Neuronal stem cell (in vitro differentiated cells): Measurements from ENCODE around the gene SLC2A2.

Experiments used
- DNase-seq: peaks from one replicate; pipeline ENCODE4 v3.0.0-alpha.2; 2013; ENCODE audit warnings: low spot score
- H2AFZ ChIP-seq: one replicate; pipeline ENCODE4 v1.6.1; 2013; ENCODE audit warnings: mild to moderate bottlenecking, low read length, inconsistent platforms
- H2AK5ac ChIP-seq: 2 replicates; pipeline ENCODE4 v1.6.1; 2013; ENCODE audit warnings: low read depth, mild to moderate bottlenecking, inconsistent platforms, low read length, moderate library complexity, mixed read lengths
- H2BK120ac ChIP-seq: 2 replicates; pipeline ENCODE4 v1.6.1; 2013; ENCODE audit warnings: low read depth, mild to moderate bottlenecking, inconsistent platforms, low read length, moderate library complexity, mixed read lengths
- H2BK12ac ChIP-seq: one replicate; pipeline ENCODE4 v1.6.1; 2013; ENCODE audit warnings: low read length, inconsistent platforms
- H2BK15ac ChIP-seq: 2 replicates; pipeline ENCODE4 v1.6.1; 2013; ENCODE audit warnings: mild to moderate bottlenecking, low read length, inconsistent platforms, mixed read lengths
- H2BK5ac ChIP-seq: one replicate; pipeline ENCODE4 v1.6.1; 2013; ENCODE audit warnings: inconsistent platforms, mild to moderate bottlenecking, low read length, moderate library complexity
- H3K14ac ChIP-seq: one replicate; pipeline ENCODE4 v1.6.1; 2013; ENCODE audit warnings: low read length, inconsistent platforms
- H3K18ac ChIP-seq: 2 replicates; pipeline ENCODE4 v1.6.1; 2013; ENCODE audit warnings: low read length, inconsistent platforms
- H3K23ac ChIP-seq: 2 replicates; pipeline ENCODE4 v1.6.1; 2013; ENCODE audit warnings: low read depth, mild to moderate bottlenecking, mixed read lengths, low read length, inconsistent platforms; ENCODE audit not compliant: poor library complexity
- H3K27ac ChIP-seq: replicated peaks from 3 replicates; pipeline ENCODE4 v1.5.1; 2013; ENCODE audit warnings: low read length, inconsistent platforms
- H3K27me3 ChIP-seq, 3 experiments: 2 replicates each; pipeline ENCODE4 v1.6.1; 2013; ENCODE audit warnings: low read length in 3 of 3, mild to moderate bottlenecking in 2 of 3, inconsistent platforms in 1 of 3, low read depth in 1 of 3, mixed read lengths in 1 of 3, moderate library complexity in 1 of 3; ENCODE audit not compliant: control insufficient read depth in 3 of 3, insufficient read depth in 3 of 3
- H3K36me3 ChIP-seq, 2 donors: replicated peaks in 1 of 2; 2 replicates each; pipeline ENCODE4 v1.6.1; 2013; ENCODE audit warnings: low read length in 2 of 2; ENCODE audit not compliant: control insufficient read depth in 2 of 2, insufficient read depth in 2 of 2
- H3K4ac ChIP-seq: 2 replicates; pipeline ENCODE4 v1.6.1; 2013; ENCODE audit warnings: inconsistent platforms, mild to moderate bottlenecking, low read length, moderate library complexity
- H3K4me1 ChIP-seq, 2 donors: 1 replicate in 1 of 2; 2 replicates in 1 of 2; pipeline ENCODE4 v1.6.1; 2013; ENCODE audit warnings: low read length in 2 of 2, low read depth in 1 of 2; ENCODE audit not compliant: control insufficient read depth in 2 of 2, insufficient read depth in 1 of 2
- H3K4me2 ChIP-seq: one replicate; pipeline ENCODE4 v1.6.1; 2013; ENCODE audit warnings: mild to moderate bottlenecking, low read length, inconsistent platforms; ENCODE audit not compliant: insufficient read depth, poor library complexity, severe bottlenecking
- H3K4me3 ChIP-seq, 2 donors: 2 replicates each; pipeline ENCODE4 v1.5.1; 2013; ENCODE audit warnings: low read length in 2 of 2, mild to moderate bottlenecking in 2 of 2, inconsistent platforms in 1 of 2, moderate library complexity in 1 of 2
- H3K79me1 ChIP-seq: one replicate; pipeline ENCODE4 v1.6.1; 2013; ENCODE audit warnings: low read depth, mild to moderate bottlenecking, inconsistent platforms, low read length, moderate library complexity
- H3K9ac ChIP-seq: one replicate; pipeline ENCODE4 v1.6.1; 2013; ENCODE audit warnings: mild to moderate bottlenecking, low read depth, low read length, inconsistent platforms; ENCODE audit not compliant: poor library complexity
- H3K9me3 ChIP-seq, 2 donors: replicated peaks in 1 of 2; 2 replicates each; pipeline versions ENCODE3 to v1.6.1; 2013; ENCODE audit warnings: low read length in 2 of 2, mild to moderate bottlenecking in 2 of 2, inconsistent platforms in 1 of 2, low read depth in 1 of 2, mixed read lengths in 1 of 2, moderate library complexity in 1 of 2; ENCODE audit not compliant: control insufficient read depth in 2 of 2, insufficient read depth in 1 of 2
- H4K8ac ChIP-seq: one replicate; pipeline ENCODE4 v1.6.1; 2013; ENCODE audit warnings: low read depth, mild to moderate bottlenecking, inconsistent platforms, low read length, moderate library complexity
- H4K91ac ChIP-seq: one replicate; pipeline ENCODE4 v1.6.1; 2013; ENCODE audit warnings: low read length, low read depth, mild to moderate bottlenecking, inconsistent platforms; ENCODE audit not compliant: poor library complexity
- WGBS, 2 donors: extraction: QIAGEN DNeasy Blood & Tissue Kit; methylation state at CpG; one replicate each; pipeline ENCODE4 v1.1.7; 2013; ENCODE audit warnings: missing lambda C conversion rate in 2 of 2, mixed read lengths in 1 of 2; ENCODE audit not compliant: insufficient read length in 2 of 2, insufficient replicate concordance in 1 of 2; ENCODE audit errors: extremely low coverage in 2 of 2; 5-methylcytosine and 5-hydroxymethylcytosine counted together

Gene SLC2A2

DNA sequence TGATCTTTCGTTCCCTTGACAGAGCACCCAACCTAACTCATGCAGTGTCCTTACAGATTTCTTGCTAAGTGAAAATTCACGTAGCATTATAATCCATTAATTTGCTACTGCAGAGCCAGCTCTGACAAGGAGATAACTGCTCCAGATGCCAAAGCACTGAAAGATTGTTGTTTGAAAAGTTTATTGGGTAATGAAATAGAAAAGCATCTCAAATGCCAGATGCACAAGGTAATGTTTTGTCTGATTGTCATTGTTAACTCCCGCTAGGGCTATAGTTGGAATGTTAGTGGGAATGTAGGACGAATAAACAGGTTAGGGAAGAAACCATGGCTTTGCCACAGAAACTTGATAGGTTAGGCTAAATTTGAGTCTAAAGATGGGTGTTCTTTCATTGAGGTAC is 20.2 kb upstream of the SLC2A2 start:
- no peak overlapping the region for H2BK12ac ChIP-seq
- H4K91ac ChIP-seq = no peak overlapping the region
- no peak overlapping the region for H2AFZ ChIP-seq
- no peak overlapping the region for H2AK5ac ChIP-seq
- no peak overlapping the region for H3K23ac ChIP-seq
- H4K8ac ChIP-seq = no peak overlapping the region
- no peaks in the 10 kb centered on the region for H3K9me3 ChIP-seq
- no peak overlapping the region for H3K4ac ChIP-seq
- no peak overlapping the region for H3K27ac ChIP-seq
- no peaks in the 10 kb centered on the region for H3K36me3 ChIP-seq
- H2BK120ac ChIP-seq = no peak overlapping the region
- H2BK15ac ChIP-seq = no peak overlapping the region
- no CpG with 5 or more reads among the region's 4 CpGs for WGBS, 2 donors
- H3K14ac ChIP-seq = no peak overlapping the region
- H3K9ac ChIP-seq = no peak overlapping the region
- no peak overlapping the region for H3K4me3 ChIP-seq
- H3K4me1 ChIP-seq = peaks cover 0 to 1% of the 10 kb centered on the region in 2 donors
- H3K18ac ChIP-seq = no peak overlapping the region
- no peak overlapping the region for H2BK5ac ChIP-seq
- no peaks in the 10 kb centered on the region for H3K79me1 ChIP-seq
- H3K27me3 ChIP-seq = no peaks in the 10 kb centered on the region
- H3K4me2 ChIP-seq = no peak overlapping the region
- no peak for DNase-seq

DNA sequence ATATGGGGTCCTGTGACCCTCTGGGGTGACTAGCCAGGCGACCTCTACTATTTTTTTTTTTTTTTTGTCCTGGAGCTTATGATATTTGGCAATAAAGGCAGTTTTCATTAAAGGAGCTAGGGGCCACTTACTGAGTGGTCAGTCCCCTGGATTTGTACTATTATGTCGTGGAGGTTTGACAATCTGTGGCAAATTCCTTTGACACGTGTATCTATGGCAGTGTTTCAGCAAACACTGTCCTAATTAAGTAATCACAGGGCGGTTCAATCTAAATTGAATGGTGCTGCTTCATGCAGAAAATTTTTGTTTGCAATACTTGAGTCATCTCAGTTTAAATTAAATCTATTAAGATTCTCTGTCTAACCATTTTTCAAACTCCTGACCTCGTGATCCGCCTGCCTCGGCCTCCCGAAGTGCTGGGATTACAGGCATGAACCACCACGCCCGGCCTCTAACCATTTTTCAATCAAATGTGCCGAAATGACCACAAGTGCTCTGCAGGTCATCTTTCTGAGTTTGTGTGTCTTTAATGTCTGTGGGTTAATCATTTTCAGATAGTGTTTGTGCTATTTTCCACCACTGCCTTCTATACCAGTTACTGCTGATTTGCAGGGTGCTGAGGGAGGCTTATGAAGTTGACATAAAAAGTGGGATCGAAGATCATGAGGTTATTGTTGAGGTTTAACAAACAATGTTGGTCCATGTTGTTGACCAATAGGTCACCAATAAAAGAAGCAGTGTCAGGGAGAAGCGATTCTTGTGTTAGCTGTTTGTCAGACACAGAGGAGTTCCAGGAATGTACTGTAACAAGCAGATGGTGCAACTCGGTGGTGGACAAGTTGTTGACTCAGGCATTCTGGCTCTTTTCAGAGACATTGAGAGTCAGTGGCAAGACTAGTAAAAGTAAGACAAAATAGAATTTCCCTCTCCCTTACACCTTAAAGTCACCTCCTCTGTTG is 18.6 kb upstream of the SLC2A2 start:
- no peak overlapping the region for H3K18ac ChIP-seq

DNA sequence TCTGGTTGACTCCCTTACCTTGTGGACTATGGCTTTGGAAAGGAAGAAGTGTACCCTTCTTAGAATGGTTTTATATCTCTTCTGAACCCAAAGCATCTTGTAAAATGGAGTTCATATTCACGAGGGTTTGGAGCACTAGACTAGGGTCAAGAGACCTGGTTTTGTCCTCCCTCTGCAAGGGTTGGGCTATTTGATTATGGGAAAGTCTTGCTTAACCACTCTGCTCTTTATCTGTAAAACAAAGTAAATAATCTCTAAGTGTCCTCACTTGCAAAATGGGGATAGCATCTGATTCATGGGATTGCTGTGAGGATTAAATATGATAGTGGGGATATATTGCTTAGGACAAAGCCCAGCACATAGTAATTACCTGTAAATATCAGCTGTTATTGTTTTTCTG is 17.9 kb upstream of the SLC2A2 start:
- Histone ChIP-seq H3K4me2 (no peak overlapping the region), H2BK5ac (no peak overlapping the region), H3K9ac (no peak overlapping the region), H3K4me3 (no peak overlapping the region), H3K9me3 (no peaks in the 10 kb centered on the region), H4K91ac (no peak overlapping the region), H2BK15ac (no peak overlapping the region), H2AK5ac (no peak overlapping the region), H4K8ac (no peak overlapping the region), H3K79me1 (no peaks in the 10 kb centered on the region), H3K23ac (no peak overlapping the region), H3K4me1 (no peaks in the 10 kb centered on the region), H2BK12ac (no peak overlapping the region), H2BK120ac (no peak overlapping the region), H3K18ac (no peak overlapping the region), H2AFZ (no peak overlapping the region), H3K27ac (no peak overlapping the region), H3K14ac (no peak overlapping the region), H3K4ac (no peak overlapping the region), H3K27me3 (no peaks in the 10 kb centered on the region), H3K36me3 (no peaks in the 10 kb centered on the region)
- no peak for DNase-seq
- no CpG with 5 or more reads among the region's 1 CpG for WGBS, 2 donors

More for the DNA sequence above, 18.6 kb upstream of the SLC2A2 start:
- Histone ChIP-seq H3K14ac (no peak overlapping the region), H3K4me2 (no peak overlapping the region), H2BK15ac (no peak overlapping the region), H2BK120ac (no peak overlapping the region), H3K4me3 (no peak overlapping the region), H2BK12ac (no peak overlapping the region), H2BK5ac (no peak overlapping the region), H3K9ac (no peak overlapping the region), H4K91ac (no peak overlapping the region), H3K79me1 (no peaks in the 10 kb centered on the region), H3K9me3 (no peaks in the 10 kb centered on the region), H3K23ac (no peak overlapping the region), H4K8ac (no peak overlapping the region), H2AFZ (no peak overlapping the region), H3K27ac (no peak overlapping the region), H3K27me3 (no peaks in the 10 kb centered on the region), H3K4ac (no peak overlapping the region), H3K36me3 (no peaks in the 10 kb centered on the region), H3K4me1 (peaks cover 0 to 1% of the 10 kb centered on the region in 2 donors), H2AK5ac (no peak overlapping the region)
- WGBS, 2 donors = no CpG with 5 or more reads among the region's 14 CpGs
- DNase-seq = no peak

- Histone ChIP-seq H3K79me1 (no peaks in the 10 kb centered on the region), H3K27me3 (no peaks in the 10 kb centered on the region), H2BK15ac (no peak overlapping the region), H3K36me3 (no peaks in the 10 kb centered on the region), H2BK120ac (no peak overlapping the region), H3K27ac (no peak overlapping the region), H2BK12ac (no peak overlapping the region), H3K4me1 (no peaks in the 10 kb centered on the region), H3K9ac (no peak overlapping the region), H4K8ac (no peak overlapping the region), H3K4me3 (no peak overlapping the region), H3K4me2 (no peak overlapping the region), H3K23ac (no peak overlapping the region), H2BK5ac (no peak overlapping the region), H2AFZ (no peak overlapping the region), H3K4ac (no peak overlapping the region), H3K18ac (no peak overlapping the region), H3K14ac (no peak overlapping the region), H3K9me3 (no peaks in the 10 kb centered on the region), H4K91ac (no peak overlapping the region), H2AK5ac (no peak overlapping the region)
- DNase-seq = no peak
- no CpG with 5 or more reads among the region's 1 CpG for WGBS, 2 donors
Measured at GRCh38 chr3:171039674-171040073, 13.2 kb upstream of the SLC2A2 start.
